WTC11 (cell line): ENCODE results near the gene IFNG. TPM values are rescaled to one million over a fixed set of nuclear protein-coding genes. Genes with fewer than 3 reads are reported as not detected.

Experiments
- ATAC-seq: fragments of 200-7000 bp; cut with Tn5 transposase; 2 replicates; pipeline ENCODE4 v1.10.0; 2021; ENCODE audit warnings: mild to moderate bottlenecking, moderate library complexity
- CTCF ChIA-PET: fragments of 300-600 bp; sonication (Branson Sonifier 250); formaldehyde crosslinking; loops from one replicate; lab custom pipeline; 2021; ENCODE audit warnings: antibody characterized with exemption; lab: Charles Lee
- POLR2A ChIA-PET: fragments of 350-600 bp; sonication (Branson Sonifier 250); formaldehyde crosslinking; loops from one replicate; lab custom pipeline; 2021; ENCODE audit warnings: antibody characterized with exemption; lab: Charles Lee
- DNase-seq: peaks from one replicate; pipeline ENCODE4 v3.0.0; 2021; ENCODE audit warnings: low spot score
- H3K27ac Mint-ChIP-seq: 2 replicates; pipeline ENCODE4 v1.8.0; 2021; ENCODE audit warnings: mixed read lengths
- H3K27me3 Mint-ChIP-seq: 2 replicates; pipeline ENCODE4 v1.8.0; 2021; ENCODE audit warnings: low read depth, mild to moderate bottlenecking, moderate library complexity, mixed read lengths
- H3K36me3 Mint-ChIP-seq: 2 replicates; pipeline ENCODE4 v1.8.0; 2021; ENCODE audit warnings: mixed read lengths
- H3K4me1 Mint-ChIP-seq: 2 replicates; pipeline ENCODE4 v1.8.0; 2022; ENCODE audit warnings: mixed read lengths
- H3K4me3 Mint-ChIP-seq: 2 replicates; pipeline ENCODE4 v1.8.0; 2021; ENCODE audit warnings: mild to moderate bottlenecking, moderate library complexity, mixed read lengths
- H3K9me3 Mint-ChIP-seq: 2 replicates; pipeline ENCODE4 v1.8.0; 2021; ENCODE audit warnings: mixed read lengths
- ETV6 ChIP-seq: sonication (generic); formaldehyde crosslinking; IDR thresholded peaks from 2 replicates; pipeline ENCODE4 v1.8.1; 2022; ENCODE audit warnings: mild to moderate bottlenecking, missing genetic modification reagents
- GRHL2 ChIP-seq: fragments of 250-450 bp; sonication (Bioruptor Pico); IDR thresholded peaks from 2 replicates; pipeline ENCODE4 v1.8.0; 2022; ENCODE audit warnings: mild to moderate bottlenecking, moderate library complexity; ENCODE audit not compliant: insufficient replicate concordance, severe bottlenecking
- MXD4 ChIP-seq: fragments of 250-450 bp; sonication (Bioruptor Pico); IDR thresholded peaks from 2 replicates; pipeline ENCODE4 v1.8.0; 2021; ENCODE audit warnings: mild to moderate bottlenecking, moderate library complexity, borderline replicate concordance
- OVOL2 ChIP-seq: fragments of 250-450 bp; sonication (Bioruptor Pico); IDR thresholded peaks from 2 replicates; pipeline ENCODE4 v1.9.0; 2021; ENCODE audit warnings: mild to moderate bottlenecking, borderline replicate concordance
- RORB ChIP-seq: fragments of 250-450 bp; sonication (Bioruptor Pico); IDR thresholded peaks from 2 replicates; pipeline ENCODE4 v1.9.0; 2021; ENCODE audit warnings: mild to moderate bottlenecking
- ZBTB21 ChIP-seq: sonication (generic); formaldehyde crosslinking; IDR thresholded peaks from 2 replicates; pipeline ENCODE4 v1.8.1; 2023; ENCODE audit warnings: mild to moderate bottlenecking, missing genetic modification reagents, borderline replicate concordance
- ZNF219 ChIP-seq: sonication (generic); formaldehyde crosslinking; IDR thresholded peaks from 2 replicates; pipeline ENCODE4 v1.8.0; 2023; ENCODE audit warnings: missing genetic modification reagents, mild to moderate bottlenecking, borderline replicate concordance
- ZNF317 ChIP-seq: sonication (generic); formaldehyde crosslinking; IDR thresholded peaks from 2 replicates; pipeline ENCODE4 v1.8.1; 2023; ENCODE audit warnings: low read depth, mild to moderate bottlenecking, moderate library complexity, missing genetic modification reagents, borderline replicate concordance
- total RNA-seq: library from RNA; stranded (reverse); gene quantifications from 3 replicates; pipeline ENCODE4 v1.2.3, GENCODE V29; 2021
- TF ChIP-seq, protein P1 (sequence below): sonication (generic); formaldehyde crosslinking; IDR thresholded peaks from 2 replicates; pipeline ENCODE4 v1.8.1; 2023; ENCODE audit warnings: mild to moderate bottlenecking, missing genetic modification reagents
- TF ChIP-seq, protein P2 (sequence below): fragments of 250-450 bp; sonication (Bioruptor Pico); IDR thresholded peaks from 2 replicates; pipeline ENCODE4 v1.8.0; 2021; ENCODE audit warnings: mild to moderate bottlenecking
- TF ChIP-seq, protein P3 (sequence below): sonication (generic); formaldehyde crosslinking; IDR thresholded peaks from 2 replicates; pipeline ENCODE4 v1.8.1; 2023; ENCODE audit warnings: mild to moderate bottlenecking, moderate library complexity, missing genetic modification reagents
- TF ChIP-seq, protein P4 (sequence below): sonication (generic); formaldehyde crosslinking; IDR thresholded peaks from 2 replicates; pipeline ENCODE4 v1.8.1; 2023; ENCODE audit warnings: mild to moderate bottlenecking, missing genetic modification reagents
- TF ChIP-seq, protein P5 (sequence below): sonication (generic); formaldehyde crosslinking; IDR thresholded peaks from 2 replicates; pipeline ENCODE4 v1.8.1; 2023; ENCODE audit warnings: mild to moderate bottlenecking, missing genetic modification reagents, borderline replicate concordance

Gene IFNG
- total RNA-seq, 1 experiment from 2014 or later, result 0.42 TPM

DNA sequence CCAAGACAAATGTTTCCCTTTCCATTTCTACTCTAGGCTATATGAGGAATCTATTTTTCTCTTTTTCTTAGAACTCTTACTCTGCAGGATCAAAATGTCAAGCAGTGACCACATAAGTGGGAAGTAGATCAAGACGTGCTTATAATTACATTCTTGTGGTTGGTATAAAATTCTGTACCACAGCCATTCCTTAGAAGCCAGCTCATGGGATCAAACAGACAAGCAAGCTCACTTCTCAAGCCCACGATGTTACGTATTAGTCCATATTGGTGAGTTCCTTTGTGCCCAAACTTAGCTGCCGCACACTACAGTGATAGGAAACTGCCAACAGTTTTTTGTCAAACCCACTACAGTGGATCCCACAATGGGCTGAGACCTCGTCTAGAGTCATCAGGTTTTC, 53.4 kb downstream of the IFNG start:
- Mint-ChIP-seq H3K27ac (no peak overlapping the region), H3K36me3 (no peaks in the 10 kb centered on the region), H3K4me1 (no peaks in the 10 kb centered on the region), H3K4me3 (no peak overlapping the region), H3K9me3 (no peaks in the 10 kb centered on the region), H3K27me3 (no peaks in the 10 kb centered on the region)
- ChIA-PET POLR2A (no interaction called here), CTCF (no interaction called here)
- TF ChIP-seq MXD4 (no peak), GRHL2 (CRISPR knock-in tag) (no peak), ZNF317 (CRISPR knock-in tag) (no peak), ZNF219 (CRISPR knock-in tag) (no peak), ZBTB21 (CRISPR knock-in tag) (no peak), RORB (CRISPR knock-in tag) (no peak), ETV6 (no peak), OVOL2 (no peak)
- TF ChIP-seq, protein P1, sequence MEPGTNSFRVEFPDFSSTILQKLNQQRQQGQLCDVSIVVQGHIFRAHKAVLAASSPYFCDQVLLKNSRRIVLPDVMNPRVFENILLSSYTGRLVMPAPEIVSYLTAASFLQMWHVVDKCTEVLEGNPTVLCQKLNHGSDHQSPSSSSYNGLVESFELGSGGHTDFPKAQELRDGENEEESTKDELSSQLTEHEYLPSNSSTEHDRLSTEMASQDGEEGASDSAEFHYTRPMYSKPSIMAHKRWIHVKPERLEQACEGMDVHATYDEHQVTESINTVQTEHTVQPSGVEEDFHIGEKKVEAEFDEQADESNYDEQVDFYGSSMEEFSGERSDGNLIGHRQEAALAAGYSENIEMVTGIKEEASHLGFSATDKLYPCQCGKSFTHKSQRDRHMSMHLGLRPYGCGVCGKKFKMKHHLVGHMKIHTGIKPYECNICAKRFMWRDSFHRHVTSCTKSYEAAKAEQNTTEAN, result no peak
- TF ChIP-seq, protein P2, sequence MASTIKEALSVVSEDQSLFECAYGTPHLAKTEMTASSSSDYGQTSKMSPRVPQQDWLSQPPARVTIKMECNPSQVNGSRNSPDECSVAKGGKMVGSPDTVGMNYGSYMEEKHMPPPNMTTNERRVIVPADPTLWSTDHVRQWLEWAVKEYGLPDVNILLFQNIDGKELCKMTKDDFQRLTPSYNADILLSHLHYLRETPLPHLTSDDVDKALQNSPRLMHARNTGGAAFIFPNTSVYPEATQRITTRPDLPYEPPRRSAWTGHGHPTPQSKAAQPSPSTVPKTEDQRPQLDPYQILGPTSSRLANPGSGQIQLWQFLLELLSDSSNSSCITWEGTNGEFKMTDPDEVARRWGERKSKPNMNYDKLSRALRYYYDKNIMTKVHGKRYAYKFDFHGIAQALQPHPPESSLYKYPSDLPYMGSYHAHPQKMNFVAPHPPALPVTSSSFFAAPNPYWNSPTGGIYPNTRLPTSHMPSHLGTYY, result no peak
- TF ChIP-seq, protein P3, sequence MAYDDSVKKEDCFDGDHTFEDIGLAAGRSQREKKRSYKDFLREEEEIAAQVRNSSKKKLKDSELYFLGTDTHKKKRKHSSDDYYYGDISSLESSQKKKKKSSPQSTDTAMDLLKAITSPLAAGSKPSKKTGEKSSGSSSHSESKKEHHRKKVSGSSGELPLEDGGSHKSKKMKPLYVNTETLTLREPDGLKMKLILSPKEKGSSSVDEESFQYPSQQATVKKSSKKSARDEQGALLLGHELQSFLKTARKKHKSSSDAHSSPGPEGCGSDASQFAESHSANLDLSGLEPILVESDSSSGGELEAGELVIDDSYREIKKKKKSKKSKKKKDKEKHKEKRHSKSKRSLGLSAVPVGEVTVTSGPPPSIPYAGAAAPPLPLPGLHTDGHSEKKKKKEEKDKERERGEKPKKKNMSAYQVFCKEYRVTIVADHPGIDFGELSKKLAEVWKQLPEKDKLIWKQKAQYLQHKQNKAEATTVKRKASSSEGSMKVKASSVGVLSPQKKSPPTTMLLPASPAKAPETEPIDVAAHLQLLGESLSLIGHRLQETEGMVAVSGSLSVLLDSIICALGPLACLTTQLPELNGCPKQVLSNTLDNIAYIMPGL (CRISPR knock-in tag), result no peak
- TF ChIP-seq, protein P4, sequence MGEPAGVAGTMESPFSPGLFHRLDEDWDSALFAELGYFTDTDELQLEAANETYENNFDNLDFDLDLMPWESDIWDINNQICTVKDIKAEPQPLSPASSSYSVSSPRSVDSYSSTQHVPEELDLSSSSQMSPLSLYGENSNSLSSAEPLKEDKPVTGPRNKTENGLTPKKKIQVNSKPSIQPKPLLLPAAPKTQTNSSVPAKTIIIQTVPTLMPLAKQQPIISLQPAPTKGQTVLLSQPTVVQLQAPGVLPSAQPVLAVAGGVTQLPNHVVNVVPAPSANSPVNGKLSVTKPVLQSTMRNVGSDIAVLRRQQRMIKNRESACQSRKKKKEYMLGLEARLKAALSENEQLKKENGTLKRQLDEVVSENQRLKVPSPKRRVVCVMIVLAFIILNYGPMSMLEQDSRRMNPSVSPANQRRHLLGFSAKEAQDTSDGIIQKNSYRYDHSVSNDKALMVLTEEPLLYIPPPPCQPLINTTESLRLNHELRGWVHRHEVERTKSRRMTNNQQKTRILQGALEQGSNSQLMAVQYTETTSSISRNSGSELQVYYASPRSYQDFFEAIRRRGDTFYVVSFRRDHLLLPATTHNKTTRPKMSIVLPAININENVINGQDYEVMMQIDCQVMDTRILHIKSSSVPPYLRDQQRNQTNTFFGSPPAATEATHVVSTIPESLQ, result no peak
- TF ChIP-seq, protein P5, sequence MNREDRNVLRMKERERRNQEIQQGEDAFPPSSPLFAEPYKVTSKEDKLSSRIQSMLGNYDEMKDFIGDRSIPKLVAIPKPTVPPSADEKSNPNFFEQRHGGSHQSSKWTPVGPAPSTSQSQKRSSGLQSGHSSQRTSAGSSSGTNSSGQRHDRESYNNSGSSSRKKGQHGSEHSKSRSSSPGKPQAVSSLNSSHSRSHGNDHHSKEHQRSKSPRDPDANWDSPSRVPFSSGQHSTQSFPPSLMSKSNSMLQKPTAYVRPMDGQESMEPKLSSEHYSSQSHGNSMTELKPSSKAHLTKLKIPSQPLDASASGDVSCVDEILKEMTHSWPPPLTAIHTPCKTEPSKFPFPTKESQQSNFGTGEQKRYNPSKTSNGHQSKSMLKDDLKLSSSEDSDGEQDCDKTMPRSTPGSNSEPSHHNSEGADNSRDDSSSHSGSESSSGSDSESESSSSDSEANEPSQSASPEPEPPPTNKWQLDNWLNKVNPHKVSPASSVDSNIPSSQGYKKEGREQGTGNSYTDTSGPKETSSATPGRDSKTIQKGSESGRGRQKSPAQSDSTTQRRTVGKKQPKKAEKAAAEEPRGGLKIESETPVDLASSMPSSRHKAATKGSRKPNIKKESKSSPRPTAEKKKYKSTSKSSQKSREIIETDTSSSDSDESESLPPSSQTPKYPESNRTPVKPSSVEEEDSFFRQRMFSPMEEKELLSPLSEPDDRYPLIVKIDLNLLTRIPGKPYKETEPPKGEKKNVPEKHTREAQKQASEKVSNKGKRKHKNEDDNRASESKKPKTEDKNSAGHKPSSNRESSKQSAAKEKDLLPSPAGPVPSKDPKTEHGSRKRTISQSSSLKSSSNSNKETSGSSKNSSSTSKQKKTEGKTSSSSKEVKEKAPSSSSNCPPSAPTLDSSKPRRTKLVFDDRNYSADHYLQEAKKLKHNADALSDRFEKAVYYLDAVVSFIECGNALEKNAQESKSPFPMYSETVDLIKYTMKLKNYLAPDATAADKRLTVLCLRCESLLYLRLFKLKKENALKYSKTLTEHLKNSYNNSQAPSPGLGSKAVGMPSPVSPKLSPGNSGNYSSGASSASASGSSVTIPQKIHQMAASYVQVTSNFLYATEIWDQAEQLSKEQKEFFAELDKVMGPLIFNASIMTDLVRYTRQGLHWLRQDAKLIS (CRISPR knock-in tag), result no peak
- no peak for DNase-seq
- no peak for ATAC-seq

Other genes with a start within 250 kb of the IFNG start
- not detected in 3 replicates for gene IFNG-AS1, start 170.3 kb downstream of the IFNG start, total RNA-seq
- gene IL26, start 66.1 kb upstream of the IFNG start, total RNA-seq, result not detected in 3 replicates
- not detected in 3 replicates for gene IL22, start 93.9 kb upstream of the IFNG start, total RNA-seq
- 9.1 to 12.5 TPM (median 11.0 TPM) in 3 replicates for gene MDM1, start 172.6 kb upstream of the IFNG start, total RNA-seq